ENCODE results near the gene LAMA5. TPM values are rescaled to one million over a fixed set of nuclear protein-coding genes. Genes with fewer than 3 reads are reported as not detected.

Gene LAMA5
- total and polyA plus RNA-seq, 2 donors (not counting 1 experiment from before 2014, with no cell fraction given), result 52.9 to 83.5 TPM

DNA sequence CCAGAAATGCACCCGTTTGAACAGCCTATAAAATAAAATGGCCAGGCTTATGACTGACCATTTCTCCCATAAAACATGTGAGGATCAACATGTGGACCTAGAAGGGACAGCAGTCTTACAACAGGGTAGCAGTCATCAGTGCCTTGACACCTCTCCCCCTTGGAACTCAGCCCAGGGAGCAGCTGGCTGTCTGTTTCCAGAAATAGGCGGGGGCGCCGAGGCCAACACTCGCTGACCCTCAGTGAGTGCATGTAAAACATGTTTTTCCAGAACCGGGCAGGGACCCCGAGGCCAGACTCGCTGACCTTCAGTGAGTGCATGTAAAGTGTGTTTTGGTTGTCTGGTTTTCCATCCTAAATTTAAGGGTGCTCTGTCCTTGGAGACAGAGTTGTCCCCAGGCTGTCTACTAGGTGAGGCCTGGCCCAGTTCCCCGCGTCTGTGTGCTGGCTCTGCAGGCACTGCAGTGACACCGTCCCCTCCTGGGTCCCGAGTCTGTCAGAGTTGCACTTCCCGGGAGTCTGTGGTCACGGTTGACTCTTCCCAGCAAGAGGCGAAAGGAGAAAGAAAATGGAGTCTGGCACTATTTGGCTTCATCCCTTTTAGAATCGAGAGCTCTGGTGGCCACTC is 84.1 kb downstream of the LAMA5 start:
- Mint-ChIP-seq H3K9me3 (ENCODE audit: insufficient read depth) (no peaks in the 10 kb centered on the region), H3K4me1 (no peaks in the 10 kb centered on the region), H3K27ac (no peak overlapping the region), H3K4me3 (no peak overlapping the region), H3K27me3 (no peaks in the 10 kb centered on the region)
- ChIA-PET CTCF (interaction anchor here (1.2 kb wide), 1 partner anchor 99 kb away, joined by 4 read pairs; no protein-coding TSS in a partner anchor), POLR2A (no interaction called here)
- no peaks in the 10 kb centered on the region for H3K4me1 ChIP-seq (ENCODE audit: control insufficient read depth in 2 of 2, insufficient read depth in 2 of 2, low read length in 2 of 2)
- whole genome bisulfite sequencing (ENCODE audit: insufficient coverage), result over 99% methylated on average over 12 of the region's 16 CpGs
- peaks cover 0 to 70% of the 10 kb centered on the region in 2 experiments for H3K36me3 ChIP-seq (replicated peaks in 1 of 2; ENCODE audit: control extremely low read depth in 1 of 2, control insufficient read depth in 1 of 2, extremely low read depth in 1 of 2, insufficient read depth in 2 of 2, low read length in 1 of 2)
- H3K27ac ChIP-seq (ENCODE audit: low read length in 2 of 2), result no peak overlapping the region
- H3K4me2 ChIP-seq (replicated peaks; ENCODE audit: low read depth, low read length, poor library complexity, severe bottlenecking), result no peak overlapping the region
- no peaks in the 10 kb centered on the region for H3K9me3 ChIP-seq (ENCODE audit: control extremely low read depth in 1 of 3, control insufficient read depth in 2 of 3, insufficient read depth in 1 of 3, low read length in 2 of 3)
- DNase-seq, result no peak
- TF ChIP-seq, protein P1, sequence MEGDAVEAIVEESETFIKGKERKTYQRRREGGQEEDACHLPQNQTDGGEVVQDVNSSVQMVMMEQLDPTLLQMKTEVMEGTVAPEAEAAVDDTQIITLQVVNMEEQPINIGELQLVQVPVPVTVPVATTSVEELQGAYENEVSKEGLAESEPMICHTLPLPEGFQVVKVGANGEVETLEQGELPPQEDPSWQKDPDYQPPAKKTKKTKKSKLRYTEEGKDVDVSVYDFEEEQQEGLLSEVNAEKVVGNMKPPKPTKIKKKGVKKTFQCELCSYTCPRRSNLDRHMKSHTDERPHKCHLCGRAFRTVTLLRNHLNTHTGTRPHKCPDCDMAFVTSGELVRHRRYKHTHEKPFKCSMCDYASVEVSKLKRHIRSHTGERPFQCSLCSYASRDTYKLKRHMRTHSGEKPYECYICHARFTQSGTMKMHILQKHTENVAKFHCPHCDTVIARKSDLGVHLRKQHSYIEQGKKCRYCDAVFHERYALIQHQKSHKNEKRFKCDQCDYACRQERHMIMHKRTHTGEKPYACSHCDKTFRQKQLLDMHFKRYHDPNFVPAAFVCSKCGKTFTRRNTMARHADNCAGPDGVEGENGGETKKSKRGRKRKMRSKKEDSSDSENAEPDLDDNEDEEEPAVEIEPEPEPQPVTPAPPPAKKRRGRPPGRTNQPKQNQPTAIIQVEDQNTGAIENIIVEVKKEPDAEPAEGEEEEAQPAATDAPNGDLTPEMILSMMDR (IDR thresholded peaks at IDR 0.05), result no peak
- TF ChIP-seq EZH2 (IDR thresholded peaks at IDR 0.05; ENCODE audit: borderline replicate concordance, insufficient read depth, low read depth, low read length, poor library complexity, severe bottlenecking), result no peak
- no peak overlapping the region for H2AFZ ChIP-seq (ENCODE audit: insufficient read depth, low read depth, low read length, poor library complexity, severe bottlenecking)
- H3K79me2 ChIP-seq (ENCODE audit: control insufficient read depth, insufficient read depth, low read length), result no peaks in the 10 kb centered on the region
- H3K4me3 ChIP-seq (ENCODE audit: control extremely low read depth in 1 of 5, extremely low read depth in 1 of 5, insufficient read depth in 1 of 5, low read depth in 2 of 5, low read length in 4 of 5), result no peak overlapping the region
- ATAC-seq (ENCODE audit: low read depth), result no peak
- no peak overlapping the region for H3K9ac ChIP-seq (ENCODE audit: low read length)
- intact Hi-C loops (cut with micrococcal nuclease), result no loop called here
- peaks cover 2% of the 10 kb centered on the region for H4K20me1 ChIP-seq (ENCODE audit: control insufficient read depth, insufficient read depth, low read length, poor library complexity, severe bottlenecking)
- H3K27me3 ChIP-seq (replicated peaks in 1 of 4; ENCODE audit: control extremely low read depth in 1 of 4, control insufficient read depth in 3 of 4, insufficient read depth in 4 of 4, low read length in 3 of 4), result no peaks in the 10 kb centered on the region

DNA sequence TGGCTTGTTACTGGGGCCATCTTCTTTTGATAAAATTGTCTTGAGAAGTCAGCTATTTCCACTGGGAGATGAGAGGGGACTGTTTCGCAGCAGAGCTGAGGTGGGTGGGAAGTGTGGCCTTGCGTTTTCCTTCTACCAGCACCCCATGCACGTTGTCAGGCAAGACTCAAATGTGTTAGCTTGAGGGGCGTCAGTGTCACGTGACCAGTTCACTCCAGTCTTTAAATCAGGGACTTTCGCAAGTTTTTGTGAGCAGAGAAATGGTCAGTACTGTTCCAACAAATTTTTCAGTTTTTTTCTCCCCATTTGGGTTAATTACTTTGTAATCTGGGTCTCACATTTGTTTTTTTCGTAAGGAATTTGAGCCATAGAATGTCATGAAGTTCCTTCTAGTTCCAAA is 85.0 kb downstream of the LAMA5 start:
- Histone ChIP-seq H3K9me3 (ENCODE audit: control extremely low read depth in 1 of 3, control insufficient read depth in 2 of 3, insufficient read depth in 1 of 3, low read length in 2 of 3) (no peaks in the 10 kb centered on the region), H3K9ac (ENCODE audit: low read length) (no peak overlapping the region), H3K79me2 (ENCODE audit: control insufficient read depth, insufficient read depth, low read length) (no peaks in the 10 kb centered on the region), H3K4me1 (ENCODE audit: control insufficient read depth in 2 of 2, insufficient read depth in 2 of 2, low read length in 2 of 2) (no peaks in the 10 kb centered on the region), H3K36me3 (replicated peaks in 1 of 2; ENCODE audit: control extremely low read depth in 1 of 2, control insufficient read depth in 1 of 2, extremely low read depth in 1 of 2, insufficient read depth in 2 of 2, low read length in 1 of 2) (peaks cover 0 to 73% of the 10 kb centered on the region in 2 experiments), H3K4me3 (ENCODE audit: control extremely low read depth in 1 of 5, extremely low read depth in 1 of 5, insufficient read depth in 1 of 5, low read depth in 2 of 5, low read length in 4 of 5) (no peak overlapping the region), H3K4me2 (replicated peaks; ENCODE audit: low read depth, low read length, poor library complexity, severe bottlenecking) (no peak overlapping the region), H2AFZ (ENCODE audit: insufficient read depth, low read depth, low read length, poor library complexity, severe bottlenecking) (no peak overlapping the region), H4K20me1 (ENCODE audit: control insufficient read depth, insufficient read depth, low read length, poor library complexity, severe bottlenecking) (peaks cover 6% of the 10 kb centered on the region), H3K27ac (ENCODE audit: low read length in 2 of 2) (no peak overlapping the region), H3K27me3 (replicated peaks in 1 of 4; ENCODE audit: control extremely low read depth in 1 of 4, control insufficient read depth in 3 of 4, insufficient read depth in 4 of 4, low read length in 3 of 4) (no peaks in the 10 kb centered on the region)
- CTCF ChIA-PET, result no interaction called here
- H3K9me3 Mint-ChIP-seq (ENCODE audit: insufficient read depth), result no peaks in the 10 kb centered on the region
- WGBS (ENCODE audit: insufficient coverage), result 95% methylated on average over 4 of the region's 7 CpGs
- H3K27ac Mint-ChIP-seq, result no peak overlapping the region
- no peak for DNase-seq
- no peaks in the 10 kb centered on the region for H3K27me3 Mint-ChIP-seq
- H3K4me3 Mint-ChIP-seq, result no peak overlapping the region
- ATAC-seq (ENCODE audit: low read depth), result no peak
- TF ChIP-seq, protein P1 (IDR thresholded peaks at IDR 0.05), result no peak
- TF ChIP-seq EZH2 (IDR thresholded peaks at IDR 0.05; ENCODE audit: borderline replicate concordance, insufficient read depth, low read depth, low read length, poor library complexity, severe bottlenecking), result no peak
- H3K4me1 Mint-ChIP-seq, result no peaks in the 10 kb centered on the region
- POLR2A ChIA-PET, result no interaction called here
- intact Hi-C loops (cut with micrococcal nuclease), result no loop called here

Data from B cell (primary cell).